KMS-11 (cell line): ENCODE results near the gene GEMIN8.

ENCODE experiments used
- H2AFZ ChIP-seq: fragments of 200-600 bp; sonication (generic); 2 replicates; pipeline ENCODE4 v1.6.1; 2016; ENCODE audit warnings: antibody characterized with exemption, mixed run types, low read depth
- H3K27ac ChIP-seq: fragments of 200-600 bp; sonication (generic); 2 replicates; pipeline ENCODE4 v1.6.1; 2016; ENCODE audit warnings: mild to moderate bottlenecking, mixed run types
- H3K27me3 ChIP-seq: fragments of 200-600 bp; sonication (generic); 2 replicates; pipeline ENCODE4 v1.6.1; 2017; ENCODE audit warnings: mild to moderate bottlenecking, low read depth, mixed run types, moderate library complexity; ENCODE audit not compliant: insufficient read depth
- H3K36me3 ChIP-seq: fragments of 200-600 bp; sonication (generic); 2 replicates; pipeline ENCODE4 v1.6.1; 2017; ENCODE audit warnings: mild to moderate bottlenecking, mixed run types; ENCODE audit not compliant: insufficient read depth
- H3K4me1 ChIP-seq: fragments of 200-600 bp; sonication (generic); 2 replicates; pipeline ENCODE4 v1.6.1; 2016; ENCODE audit warnings: mild to moderate bottlenecking, low read depth, mixed run types; ENCODE audit not compliant: poor library complexity, severe bottlenecking
- H3K4me2 ChIP-seq: fragments of 200-600 bp; sonication (generic); 2 replicates; pipeline ENCODE4 v1.7.0; 2016; ENCODE audit warnings: mild to moderate bottlenecking, mixed run types
- H3K4me3 ChIP-seq: fragments of 200-600 bp; sonication (generic); IDR thresholded peaks from 2 replicates; pipeline ENCODE4 v1.6.1; 2017; ENCODE audit warnings: low read depth, low read length, mixed read lengths; ENCODE audit not compliant: insufficient read depth
- H3K79me2 ChIP-seq: fragments of 200-600 bp; sonication (generic); 2 replicates; pipeline ENCODE4 v1.6.1; 2016; ENCODE audit warnings: low read depth, mixed run types; ENCODE audit not compliant: insufficient read depth
- H3K9ac ChIP-seq: fragments of 200-600 bp; sonication (generic); 2 replicates; pipeline ENCODE4 v1.6.1; 2016; ENCODE audit warnings: mild to moderate bottlenecking, mixed run types
- H4K20me1 ChIP-seq: fragments of 200-600 bp; sonication (generic); 2 replicates; pipeline ENCODE4 v1.6.1; 2016; ENCODE audit warnings: mild to moderate bottlenecking, mixed run types; ENCODE audit not compliant: insufficient read depth
- CTCF ChIP-seq: fragments of 200-600 bp; sonication (generic); conservative IDR thresholded peaks from 2 replicates; pipeline ENCODE4 v1.6.1; 2017; ENCODE audit warnings: low read depth, mild to moderate bottlenecking, antibody characterized with exemption, low read length, moderate library complexity, mixed read lengths

The GEMIN8 gene

GRCh38 chrX:14029425-14030173 is at the start of gene GEMIN8:
Gene GEMIN8, minus strand, starts transcription at chrX:14029892. Its CDS starts 8,414 bp downstream, at chrX:14021478.
- H3K4me2 ChIP-seq, result peak within 1 kb of the TSS; percentile 74
- no peak within 1 kb of the TSS for H3K4me3 ChIP-seq
- H3K36me3 ChIP-seq, result no peaks in the 10 kb centered on the region
- peak within 1 kb of the TSS; percentile 86 for H3K27ac ChIP-seq
- H3K27me3 ChIP-seq, result no peaks in the 10 kb centered on the region
- H3K4me1 ChIP-seq, result peaks cover 73% of the 10 kb centered on the region
- peak within 1 kb of the TSS; percentile 86 for H3K9ac ChIP-seq
- no peak for TF ChIP-seq CTCF
- H3K79me2 ChIP-seq, result peaks cover 40% of the 10 kb centered on the region; the same call in 1 of the 2 replicates
- H2AFZ ChIP-seq, result peak within 1 kb of the TSS; percentile 57
- H4K20me1 ChIP-seq, result no peaks in the 10 kb centered on the region

GRCh38 chrX:14076639-14077038 is 46.9 kb upstream of the GEMIN8 start:
- Histone ChIP-seq H3K79me2 (no peaks in the 10 kb centered on the region), H3K9ac (no peak overlapping the region), H3K4me1 (no peaks in the 10 kb centered on the region), H3K4me2 (no peak overlapping the region), H2AFZ (no peak overlapping the region), H3K27ac (no peak overlapping the region), H3K36me3 (no peaks in the 10 kb centered on the region), H4K20me1 (no peaks in the 10 kb centered on the region), H3K4me3 (no peak overlapping the region), H3K27me3 (no peaks in the 10 kb centered on the region)
- no peak for TF ChIP-seq CTCF

GRCh38 chrX:14073556-14073955 is 43.9 kb upstream of the GEMIN8 start:
- no peaks in the 10 kb centered on the region for H3K36me3 ChIP-seq
- H3K27me3 ChIP-seq, result no peaks in the 10 kb centered on the region
- no peaks in the 10 kb centered on the region for H3K4me1 ChIP-seq
- H2AFZ ChIP-seq, result no peak overlapping the region
- no peak overlapping the region for H3K4me2 ChIP-seq
- H3K4me3 ChIP-seq, result no peak overlapping the region
- TF ChIP-seq CTCF, result no peak
- no peak overlapping the region for H3K27ac ChIP-seq
- H3K79me2 ChIP-seq, result no peaks in the 10 kb centered on the region
- H3K9ac ChIP-seq, result no peak overlapping the region
- no peaks in the 10 kb centered on the region for H4K20me1 ChIP-seq

- Histone ChIP-seq H4K20me1 (no peaks in the 10 kb centered on the region), H2AFZ (no peak overlapping the region), H3K79me2 (no peaks in the 10 kb centered on the region), H3K4me3 (no peak overlapping the region), H3K4me1 (no peaks in the 10 kb centered on the region), H3K36me3 (no peaks in the 10 kb centered on the region), H3K27ac (no peak overlapping the region), H3K9ac (no peak overlapping the region), H3K4me2 (no peak overlapping the region), H3K27me3 (no peaks in the 10 kb centered on the region)
- no peak for TF ChIP-seq CTCF
These were observed 43.4 kb upstream of the GEMIN8 start for GRCh38 chrX:14073071-14073470.
